ENCODE results near the gene CYREN. TPM values are rescaled to one million over a fixed set of nuclear protein-coding genes. Genes with fewer than 3 reads are reported as not detected.

CYREN gene
- total and polyA plus RNA-seq, 9 of the 15 experiments (the other 6 are each of a cell fraction or from before 2014, with no cell fraction given) = 13.9 to 108 (median 88.8) TPM

DNA sequence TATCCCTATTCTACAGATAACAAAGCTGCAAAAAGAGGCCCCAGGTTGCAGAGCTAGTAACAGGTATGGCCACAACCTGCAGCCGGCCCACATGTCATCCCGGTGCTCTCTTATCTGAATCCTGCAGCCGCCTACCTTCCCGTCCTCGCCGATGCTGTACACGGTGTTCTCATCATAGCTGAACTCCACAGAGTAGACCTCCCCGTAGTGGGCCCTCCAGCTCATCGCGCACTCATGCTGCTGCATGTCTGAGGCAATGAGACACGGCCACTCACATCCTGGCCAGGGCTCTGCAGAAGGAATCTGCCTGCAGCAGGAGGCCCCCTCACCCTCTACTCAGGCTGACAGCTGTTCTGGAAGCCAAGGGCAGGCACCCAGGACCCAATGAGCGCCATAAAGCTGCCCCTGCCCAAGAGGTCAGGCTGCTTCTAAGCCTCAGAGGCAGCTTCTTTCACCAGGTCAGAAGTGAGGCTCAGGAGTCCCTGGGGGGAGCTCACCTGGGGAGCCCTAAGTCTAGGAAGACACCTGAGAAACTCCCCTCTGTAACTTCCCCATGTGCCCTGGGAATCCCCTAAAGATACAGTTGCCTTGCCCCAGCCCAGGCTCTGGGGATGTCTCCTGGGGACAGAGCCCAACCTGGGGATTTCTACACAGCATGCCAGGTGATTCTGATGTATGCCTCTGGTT is 17.9 kb upstream of the CYREN start:
- no peak for DNase-seq (ENCODE audit: extremely low read depth in 1 of 4, low spot score in 3 of 4)
- ChIA-PET CTCF (ENCODE audit: low intra/inter-chr PET ratio) (no interaction called here), POLR2A (interaction anchor here (0.6 to 2.4 kb wide), 7 partner anchors 9 to 539 kb away, joined by 3 to 9 read pairs (median 4); partner anchors contain the start of gene AGBL3)
- H3K9me3 ChIP-seq (replicated peaks; ENCODE audit: control insufficient read depth, insufficient read depth, low read depth, low read length) = no peaks in the 10 kb centered on the region
- intact Hi-C loops (cut with micrococcal nuclease) = no loop called here
- no peaks in the 10 kb centered on the region for H4K20me1 ChIP-seq (replicated peaks; ENCODE audit: control insufficient read depth, insufficient read depth, low read length)
- no peak overlapping the region for H3K4me3 ChIP-seq
- H2AFZ ChIP-seq (ENCODE audit: low read depth, low read length) = no peak overlapping the region
- TF ChIP-seq ATF3 (IDR thresholded peaks at IDR 0.05) (no peak), ATF3 (CRISPR knock-in tag; conservative IDR thresholded peaks at IDR 0.05) (no peak), POLR3G (IDR thresholded peaks at IDR 0.05; ENCODE audit: extremely low read depth, insufficient read length, insufficient replicate concordance) (no peak), ZC3H4 (CRISPR knock-in tag; IDR thresholded peaks at IDR 0.05; ENCODE audit: borderline replicate concordance) (no peak)
- TF ChIP-seq, protein P1, sequence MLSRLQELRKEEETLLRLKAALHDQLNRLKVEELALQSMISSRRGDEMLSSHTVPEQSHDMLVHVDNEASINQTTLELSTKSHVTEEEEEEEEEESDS (CRISPR knock-in tag; IDR thresholded peaks at IDR 0.05) = no peak
- no peak for FAIRE-seq
- H3K79me2 ChIP-seq (ENCODE audit: control insufficient read depth, insufficient read depth, low read length) = no peaks in the 10 kb centered on the region
- no peaks in the 10 kb centered on the region for H3K27me3 ChIP-seq (ENCODE audit: control insufficient read depth in 2 of 2, insufficient read depth in 2 of 2, low read length in 2 of 2)
- no peak overlapping the region for H3K9ac ChIP-seq (ENCODE audit: insufficient read depth in 1 of 2, low read depth in 2 of 2, low read length in 2 of 2)
- no TSS peak for BruUV-seq (replicated peaks)
- 61% methylated on average over 12 of the region's 12 CpGs for WGBS (ENCODE audit: insufficient coverage, low coverage, missing lambda C conversion rate)
- peaks cover 27% of the 10 kb centered on the region; the same call in 2 of the 3 replicates for H3K36me3 ChIP-seq (ENCODE audit: control insufficient read depth, insufficient read depth, low read length)
- H3K4me2 ChIP-seq (ENCODE audit: insufficient read depth, low read length) = no peak overlapping the region
- in situ Hi-C loops (cut with MboI) = no loop called here
- ATAC-seq = no peak
- no peak overlapping the region for H3K27ac ChIP-seq (ENCODE audit: extremely low read depth, low read depth, low read length)
- no peaks in the 10 kb centered on the region for H3K9me1 ChIP-seq (ENCODE audit: control insufficient read depth, insufficient read depth, low read length)
- H3K4me1 ChIP-seq (replicated peaks in 1 of 2; ENCODE audit: control insufficient read depth in 2 of 2, insufficient read depth in 2 of 2, low read length in 2 of 2) = peaks cover 5 to 6% of the 10 kb centered on the region in 2 experiments; a peak in 4 of 5 replicates
